ENCODE results near the gene TFR2.

DNA sequence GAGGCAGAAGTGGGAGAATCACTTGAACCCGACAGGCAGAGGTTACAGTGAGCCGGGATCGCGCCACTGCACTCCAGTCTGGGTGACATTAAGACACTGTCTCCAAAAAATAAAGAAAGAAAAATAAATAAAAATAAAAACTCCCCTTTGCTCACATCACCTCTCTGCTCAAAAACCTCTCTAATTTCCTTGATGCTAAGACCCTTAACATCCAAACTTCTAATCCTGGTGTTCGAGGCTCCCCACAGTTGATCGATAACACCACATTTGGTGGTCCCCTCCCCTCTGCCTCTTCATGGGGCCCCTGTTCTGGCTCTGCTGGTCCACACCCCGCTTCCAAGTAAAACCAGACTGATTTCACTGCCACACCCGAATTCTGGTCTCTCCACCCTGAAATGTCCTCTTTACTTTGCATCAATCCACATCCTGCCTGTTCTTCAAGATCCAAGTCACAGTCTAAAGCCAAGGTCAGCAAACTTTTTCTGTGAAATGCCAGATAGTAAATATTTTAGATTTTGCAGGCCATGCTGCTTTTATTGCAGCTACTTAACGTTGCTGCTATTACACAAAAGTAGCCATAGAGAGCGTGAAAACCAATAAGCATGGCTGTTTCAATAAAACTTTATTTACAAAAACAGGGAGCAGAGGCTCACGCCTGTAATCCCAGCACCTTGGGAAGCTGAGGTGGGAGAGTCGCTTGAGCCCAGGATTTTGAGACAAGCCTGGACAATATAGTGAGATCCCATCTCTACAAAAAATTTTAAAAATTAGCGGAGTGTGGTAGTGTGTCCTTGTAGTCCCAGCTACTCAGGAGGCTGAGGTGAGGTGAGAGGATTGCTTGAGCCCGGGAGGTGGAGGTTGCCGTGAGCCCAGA lies 17.2 kb downstream of the TFR2 start:
- TF ChIP-seq POLR2A (IDR thresholded peaks at IDR 0.05; ENCODE audit: low read depth, low read length) (no peak), RAD21 (IDR thresholded peaks at IDR 0.05; ENCODE audit: low read length) (no peak), FOS (IDR thresholded peaks at IDR 0.05; ENCODE audit: low read depth, low read length) (no peak), ELK1 (IDR thresholded peaks at IDR 0.05; ENCODE audit: borderline replicate concordance, low read depth, low read length) (no peak), CEBPB (IDR thresholded peaks at IDR 0.05; ENCODE audit: low read depth, low read length) (no peak)
- TF ChIP-seq, protein P1, sequence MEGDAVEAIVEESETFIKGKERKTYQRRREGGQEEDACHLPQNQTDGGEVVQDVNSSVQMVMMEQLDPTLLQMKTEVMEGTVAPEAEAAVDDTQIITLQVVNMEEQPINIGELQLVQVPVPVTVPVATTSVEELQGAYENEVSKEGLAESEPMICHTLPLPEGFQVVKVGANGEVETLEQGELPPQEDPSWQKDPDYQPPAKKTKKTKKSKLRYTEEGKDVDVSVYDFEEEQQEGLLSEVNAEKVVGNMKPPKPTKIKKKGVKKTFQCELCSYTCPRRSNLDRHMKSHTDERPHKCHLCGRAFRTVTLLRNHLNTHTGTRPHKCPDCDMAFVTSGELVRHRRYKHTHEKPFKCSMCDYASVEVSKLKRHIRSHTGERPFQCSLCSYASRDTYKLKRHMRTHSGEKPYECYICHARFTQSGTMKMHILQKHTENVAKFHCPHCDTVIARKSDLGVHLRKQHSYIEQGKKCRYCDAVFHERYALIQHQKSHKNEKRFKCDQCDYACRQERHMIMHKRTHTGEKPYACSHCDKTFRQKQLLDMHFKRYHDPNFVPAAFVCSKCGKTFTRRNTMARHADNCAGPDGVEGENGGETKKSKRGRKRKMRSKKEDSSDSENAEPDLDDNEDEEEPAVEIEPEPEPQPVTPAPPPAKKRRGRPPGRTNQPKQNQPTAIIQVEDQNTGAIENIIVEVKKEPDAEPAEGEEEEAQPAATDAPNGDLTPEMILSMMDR (conservative IDR thresholded peaks at IDR 0.05; ENCODE audit: low read depth, low read length): no peak
- TF ChIP-seq, protein P2, sequence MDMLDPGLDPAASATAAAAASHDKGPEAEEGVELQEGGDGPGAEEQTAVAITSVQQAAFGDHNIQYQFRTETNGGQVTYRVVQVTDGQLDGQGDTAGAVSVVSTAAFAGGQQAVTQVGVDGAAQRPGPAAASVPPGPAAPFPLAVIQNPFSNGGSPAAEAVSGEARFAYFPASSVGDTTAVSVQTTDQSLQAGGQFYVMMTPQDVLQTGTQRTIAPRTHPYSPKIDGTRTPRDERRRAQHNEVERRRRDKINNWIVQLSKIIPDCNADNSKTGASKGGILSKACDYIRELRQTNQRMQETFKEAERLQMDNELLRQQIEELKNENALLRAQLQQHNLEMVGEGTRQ (IDR thresholded peaks at IDR 0.05; ENCODE audit: low read depth, low read length): no peak

Data from IMR-90 (cell line).